Daoy (cell line): ENCODE measurements around the gene ALDH3B2. TPM values are rescaled to one million over a fixed set of nuclear protein-coding genes. Genes with fewer than 3 reads are reported as not detected.

Experiments
- DNase-seq: peaks from one replicate; pipeline ENCODE4 v3.0.0-alpha.2; 2015; ENCODE audit warnings: low read depth
- total RNA-seq: library from RNA; depleted of rRNA; stranded (reverse); fragments of >200 nt; shearing (Covaris generic); gene quantifications from 2 replicates; pipeline ENCODE4 v1.2.3, GENCODE V29; 2014; rRNA removed

ALDH3B2 gene
- total RNA-seq, 1 experiment from 2014 or later: 0.23 TPM

GRCh38 chr11:67613960-67614715 lies 60.3 kb downstream of the ALDH3B2 start:
- DNase-seq: peak; percentile 79

- DNase-seq: no peak
Measured at GRCh38 chr11:67613313-67613959, 61.0 kb downstream of the ALDH3B2 start.

GRCh38 chr11:67612751-67613150 lies 61.7 kb downstream of the ALDH3B2 start:
- DNase-seq: no peak

Other genes with a start within 250 kb of the ALDH3B2 start
- gene RPS6KB2, start 246.1 kb downstream of the ALDH3B2 start, total RNA-seq: 36.6 and 42.5 TPM in 2 replicates
- 1.1 and 3.0 TPM in 2 replicates for gene PTPRCAP, start 236.9 kb downstream of the ALDH3B2 start, total RNA-seq
- gene CORO1B, start 231.1 kb downstream of the ALDH3B2 start, total RNA-seq: 78.7 and 85.8 TPM in 2 replicates
- gene GPR152, start 221.9 kb downstream of the ALDH3B2 start, total RNA-seq: not detected in 2 replicates
- gene CABP4, start 219.3 kb downstream of the ALDH3B2 start, total RNA-seq: 0.06 and 0.15 TPM in 2 replicates
- 9.4 and 36.5 TPM in 2 replicates for gene TMEM134, start 205.4 kb downstream of the ALDH3B2 start, total RNA-seq
- 69.5 and 78.5 TPM in 2 replicates for gene AIP, start 191.6 kb downstream of the ALDH3B2 start, total RNA-seq
- 24.6 and 32.1 TPM in 2 replicates for gene PITPNM1, start 169.3 kb downstream of the ALDH3B2 start, total RNA-seq
- gene CDK2AP2, start 166.5 kb downstream of the ALDH3B2 start, total RNA-seq: 37.7 and 43.0 TPM in 2 replicates
- gene CABP2, start 151.2 kb downstream of the ALDH3B2 start, total RNA-seq: not detected in 2 replicates
- gene GSTP1, start 90.8 kb downstream of the ALDH3B2 start, total RNA-seq: 1,082 and 1,228 TPM in 2 replicates
- 218 and 229 TPM in 2 replicates for gene NDUFV1, start 67.7 kb downstream of the ALDH3B2 start, total RNA-seq
- 5.8 and 9.1 TPM in 2 replicates for gene NUDT8, start 44.7 kb downstream of the ALDH3B2 start, total RNA-seq
- not detected in 2 replicates for gene TBX10, start 34.9 kb downstream of the ALDH3B2 start, total RNA-seq
- gene ACY3, start 23.9 kb downstream of the ALDH3B2 start, total RNA-seq: not detected in 2 replicates